Sigmoid colon (tissue), 7 donors: ENCODE results near the gene CDH13. TPM values are rescaled to one million over a fixed set of nuclear protein-coding genes. Genes with fewer than 3 reads are reported as not detected.

Experiments used
- DNase-seq: peaks from one replicate; pipeline ENCODE4 v3.0.0-alpha.2; 2019
- H3K27ac ChIP-seq, 4 donors: fragments of 200-600 bp; sonication (generic); one replicate each; pipeline ENCODE4 v1.5.1; 2016 to 2019; ENCODE audit warnings: mild to moderate bottlenecking in 1 of 4
- H3K27me3 ChIP-seq, 3 donors: fragments of 200-600 bp; sonication (generic); one replicate each; pipeline ENCODE4 v1.5.1; 2019; ENCODE audit warnings: mild to moderate bottlenecking in 1 of 3
- H3K36me3 ChIP-seq, 4 donors: fragments of 200-600 bp; sonication (generic); one replicate each; pipeline ENCODE4 v1.5.1; 2016 to 2019
- H3K4me1 ChIP-seq, 4 donors: fragments of 200-600 bp; sonication (generic); one replicate each; pipeline ENCODE4 v1.5.1; 2017 to 2019
- H3K4me3 ChIP-seq, 4 donors: fragments of 200-600 bp; sonication (generic); one replicate each; pipeline ENCODE4 v1.5.1; 2017 to 2019; ENCODE audit warnings: mild to moderate bottlenecking in 2 of 4, moderate library complexity in 1 of 4
- H3K9me3 ChIP-seq, 4 donors: fragments of 200-600 bp in 3 of 4; sonication (generic) in 3 of 4; one replicate each; pipeline versions ENCODE4 v1.5.1 to v1.6.1; 2013 to 2019
- EP300 ChIP-seq, 4 donors: sonication (generic); formaldehyde crosslinking; IDR thresholded peaks; one replicate each; pipeline ENCODE4 v1.6.1; 2017; ENCODE audit warnings: antibody characterized with exemption in 4 of 4
- POLR2A ChIP-seq, 2 donors: fragments of 450-650 bp; IDR thresholded peaks; one replicate each; pipeline ENCODE4 v1.6.1; 2016; ENCODE audit warnings: antibody characterized with exemption in 2 of 2, mild to moderate bottlenecking in 2 of 2, moderate library complexity in 2 of 2
- POLR2AphosphoS5 ChIP-seq, 4 donors: sonication (generic); formaldehyde crosslinking; IDR thresholded peaks; one replicate each; pipeline ENCODE4 v1.6.1; 2017; ENCODE audit warnings: antibody characterized with exemption in 4 of 4
- WGBS, 2 donors: extraction: QIAGEN DNeasy Blood & Tissue Kit; methylation state at CpG; one replicate each; pipeline ENCODE4 v1.1.7; 2013; 5-methylcytosine and 5-hydroxymethylcytosine counted together
- intact Hi-C: fragments of 100-400 bp; cut with DNase I; formaldehyde crosslinking; loops from one replicate; pipeline ENCODE4 v1.15.1; 2023
- polyA plus RNA-seq, 3 donors: library from polyadenylated mRNA; stranded (reverse); fragments of 200-250 nt; gene quantifications; one replicate each; pipeline ENCODE4 v1.2.3, GENCODE V29; 2013
- total RNA-seq, 4 donors: library from RNA; depleted of rRNA; stranded (reverse); fragments of >200 nt; gene quantifications; one replicate each; pipeline ENCODE4 v1.1.0, GENCODE V29; 2016
- TF ChIP-seq, protein P1 (sequence below), 4 experiments: fragments of 450-650 bp in 3 of 4; fragments of 200-600 bp in 1 of 4; IDR thresholded peaks; one replicate each; pipeline ENCODE4 v1.5.1; 2016 to 2019; ENCODE audit warnings: antibody characterized with exemption in 4 of 4, mild to moderate bottlenecking in 3 of 4, moderate library complexity in 2 of 4
- donor health status: healthy with polysubstance abuse.
- donor health status: Bipolar disorder and iron deficiency.
- donor health status: healthy.

The CDH13 gene
- total and polyA plus RNA-seq, 7 donors: 0.60 to 17.6 (median 11.8) TPM

DNA sequence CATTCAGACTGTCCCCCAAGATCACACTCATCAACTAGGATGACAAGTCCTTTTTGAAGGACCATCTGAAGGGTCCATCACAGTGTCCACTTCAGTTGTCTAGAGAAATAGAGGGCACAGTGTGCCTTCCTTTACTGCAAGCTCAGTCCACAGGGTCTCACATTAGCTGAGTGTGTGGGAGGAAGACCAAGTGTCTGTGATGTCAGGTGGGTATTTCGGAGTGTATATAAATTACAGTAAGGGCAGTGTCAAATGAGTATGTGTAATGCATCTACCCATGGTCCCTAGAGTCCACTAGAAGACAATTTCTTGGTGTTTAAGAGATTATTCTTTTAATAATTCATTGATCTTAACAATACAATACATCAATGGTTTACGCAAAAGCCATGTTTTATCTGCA, 272.2 kb downstream of the CDH13 start:
- H3K9me3 ChIP-seq: no peaks in the 10 kb centered on the region
- DNase-seq: no peak
- TF ChIP-seq POLR2A (IDR thresholded peaks at IDR 0.05) (no peak), POLR2AphosphoS5 (IDR thresholded peaks at IDR 0.05) (no peak), EP300 (IDR thresholded peaks at IDR 0.05) (no peak)
- TF ChIP-seq, protein P1, sequence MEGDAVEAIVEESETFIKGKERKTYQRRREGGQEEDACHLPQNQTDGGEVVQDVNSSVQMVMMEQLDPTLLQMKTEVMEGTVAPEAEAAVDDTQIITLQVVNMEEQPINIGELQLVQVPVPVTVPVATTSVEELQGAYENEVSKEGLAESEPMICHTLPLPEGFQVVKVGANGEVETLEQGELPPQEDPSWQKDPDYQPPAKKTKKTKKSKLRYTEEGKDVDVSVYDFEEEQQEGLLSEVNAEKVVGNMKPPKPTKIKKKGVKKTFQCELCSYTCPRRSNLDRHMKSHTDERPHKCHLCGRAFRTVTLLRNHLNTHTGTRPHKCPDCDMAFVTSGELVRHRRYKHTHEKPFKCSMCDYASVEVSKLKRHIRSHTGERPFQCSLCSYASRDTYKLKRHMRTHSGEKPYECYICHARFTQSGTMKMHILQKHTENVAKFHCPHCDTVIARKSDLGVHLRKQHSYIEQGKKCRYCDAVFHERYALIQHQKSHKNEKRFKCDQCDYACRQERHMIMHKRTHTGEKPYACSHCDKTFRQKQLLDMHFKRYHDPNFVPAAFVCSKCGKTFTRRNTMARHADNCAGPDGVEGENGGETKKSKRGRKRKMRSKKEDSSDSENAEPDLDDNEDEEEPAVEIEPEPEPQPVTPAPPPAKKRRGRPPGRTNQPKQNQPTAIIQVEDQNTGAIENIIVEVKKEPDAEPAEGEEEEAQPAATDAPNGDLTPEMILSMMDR (IDR thresholded peaks at IDR 0.05): no peak
- no peak overlapping the region for H3K27ac ChIP-seq
- H3K4me3 ChIP-seq: no peak overlapping the region
- no peaks in the 10 kb centered on the region for H3K4me1 ChIP-seq
- no peaks in the 10 kb centered on the region for H3K36me3 ChIP-seq
- intact Hi-C loops: no loop called here
- H3K27me3 ChIP-seq: no peaks in the 10 kb centered on the region
- WGBS, 2 donors: 93 to 95% methylated on average over 2 of the region's 2 CpGs

DNA sequence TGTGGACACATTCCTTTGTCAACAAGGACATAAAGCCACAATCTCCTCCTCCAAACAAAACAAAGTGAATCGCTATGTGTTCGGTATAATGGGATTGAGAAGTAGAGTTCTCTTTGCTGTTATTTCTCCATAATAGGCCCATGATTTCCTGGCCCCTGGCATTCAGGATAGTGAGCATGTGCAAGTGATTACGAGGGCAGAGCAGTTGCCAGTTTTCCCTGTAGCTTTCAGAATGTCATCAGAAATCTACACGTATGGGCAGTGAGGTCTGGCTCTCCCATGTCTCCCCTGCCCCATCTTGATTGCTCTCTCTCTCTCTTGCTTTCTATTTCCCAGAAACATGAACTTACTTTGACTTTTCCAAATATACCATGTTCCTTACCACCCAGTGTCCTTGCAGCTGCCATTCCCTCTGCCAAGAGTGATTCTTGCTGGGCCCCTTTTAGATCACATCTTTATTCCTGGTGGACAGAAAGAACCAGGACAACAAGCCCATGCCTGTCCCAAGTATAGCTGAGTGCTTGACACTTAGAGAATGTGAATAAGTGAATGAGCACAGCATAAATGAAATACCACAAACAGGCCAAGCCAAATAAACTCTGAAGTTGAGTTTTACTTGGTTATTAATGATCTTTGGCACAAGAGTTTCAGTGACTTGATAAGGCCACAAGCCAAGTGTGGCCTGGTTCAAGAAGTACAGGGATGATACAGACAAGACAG, 273.1 kb downstream of the CDH13 start:
- Histone ChIP-seq H3K4me3 (no peak overlapping the region), H3K27me3 (no peaks in the 10 kb centered on the region), H3K36me3 (no peaks in the 10 kb centered on the region), H3K9me3 (no peaks in the 10 kb centered on the region), H3K27ac (no peak overlapping the region), H3K4me1 (no peaks in the 10 kb centered on the region)
- TF ChIP-seq EP300 (IDR thresholded peaks at IDR 0.05): no peak
- no peak for TF ChIP-seq POLR2AphosphoS5 (IDR thresholded peaks at IDR 0.05)
- TF ChIP-seq POLR2A (IDR thresholded peaks at IDR 0.05): no peak
- TF ChIP-seq, protein P1 (IDR thresholded peaks at IDR 0.05): no peak
- DNase-seq: no peak
- intact Hi-C loops: no loop called here
- 88 to 89% methylated on average over 4 of the region's 4 CpGs for WGBS, 2 donors

DNA sequence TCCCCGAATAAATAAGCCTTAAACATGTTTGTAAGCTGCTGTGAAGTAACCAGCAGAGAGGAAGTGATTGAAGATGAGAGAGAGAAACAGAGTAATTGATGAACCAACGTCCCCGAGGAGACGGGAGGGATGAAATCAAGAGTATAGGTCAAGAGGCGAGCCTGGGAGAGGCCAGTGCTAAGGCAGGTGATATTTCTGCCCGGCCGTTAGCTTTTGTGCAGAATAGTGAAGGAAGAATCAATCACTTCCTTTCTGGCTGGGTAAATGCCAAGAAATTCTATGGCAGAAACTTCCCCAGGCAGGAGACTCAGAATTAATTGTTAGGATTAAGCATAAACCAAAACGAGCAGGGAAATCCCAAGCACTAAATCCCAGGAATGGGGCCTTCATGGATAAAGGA, 273.8 kb downstream of the CDH13 start:
- 61 to 71% methylated on average over 8 of the region's 8 CpGs for WGBS, 2 donors
- Histone ChIP-seq H3K4me1 (no peaks in the 10 kb centered on the region), H3K9me3 (no peaks in the 10 kb centered on the region), H3K4me3 (no peak overlapping the region), H3K36me3 (no peaks in the 10 kb centered on the region), H3K27me3 (no peaks in the 10 kb centered on the region), H3K27ac (no peak overlapping the region)
- no peak for DNase-seq
- intact Hi-C loops: no loop called here
- TF ChIP-seq POLR2A (IDR thresholded peaks at IDR 0.05): no peak
- no peak for TF ChIP-seq POLR2AphosphoS5 (IDR thresholded peaks at IDR 0.05)
- TF ChIP-seq, protein P1 (IDR thresholded peaks at IDR 0.05): no peak
- no peak for TF ChIP-seq EP300 (IDR thresholded peaks at IDR 0.05)

DNA sequence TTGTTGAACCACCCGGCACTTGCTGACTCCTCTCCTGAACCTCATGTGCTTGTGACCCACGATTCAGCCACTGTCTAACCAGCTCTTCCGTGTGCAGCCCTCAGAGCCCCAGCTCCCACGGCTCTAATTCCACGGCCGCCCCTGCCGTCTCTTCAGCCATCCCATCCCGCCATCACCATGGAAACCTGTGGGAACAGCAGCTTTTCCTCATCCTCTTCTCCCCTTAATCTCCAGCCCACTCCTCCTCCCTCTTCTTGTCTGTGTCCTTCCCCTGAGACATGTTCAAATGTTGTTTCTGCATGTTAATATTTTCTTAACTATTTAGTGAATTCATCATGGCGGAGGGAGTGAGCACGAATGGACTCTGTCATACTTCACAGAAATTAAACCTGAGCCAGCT, 285.2 kb downstream of the CDH13 start:
- Histone ChIP-seq H3K36me3 (no peaks in the 10 kb centered on the region), H3K9me3 (no peaks in the 10 kb centered on the region), H3K4me1 (no peaks in the 10 kb centered on the region), H3K27ac (no peak overlapping the region), H3K27me3 (no peaks in the 10 kb centered on the region), H3K4me3 (no peak overlapping the region)
- 86 to 93% methylated on average over 10 of the region's 10 CpGs for WGBS, 2 donors
- TF ChIP-seq EP300 (IDR thresholded peaks at IDR 0.05) (no peak), POLR2A (IDR thresholded peaks at IDR 0.05) (no peak), POLR2AphosphoS5 (IDR thresholded peaks at IDR 0.05) (no peak)
- TF ChIP-seq, protein P1 (IDR thresholded peaks at IDR 0.05): no peak
- no peak for DNase-seq
- intact Hi-C loops: no loop called here
